NT2/D1 (cell line): Measurements from ENCODE around the gene LRRC8C.

Experiments used
- SUZ12 ChIP-seq: IDR thresholded peaks from 2 replicates; pipeline ENCODE4 v1.6.1; 2011; ENCODE audit not compliant: insufficient read length, insufficient read depth; ENCODE audit errors: extremely low read depth
- YY1 ChIP-seq: IDR thresholded peaks from 2 replicates; pipeline ENCODE4 v1.6.1; 2011; ENCODE audit not compliant: insufficient read length, insufficient read depth
- ZNF274 ChIP-seq: IDR thresholded peaks from 2 replicates; pipeline ENCODE4 v1.6.1; 2011; ENCODE audit warnings: mild to moderate bottlenecking, low read depth, low read length

GRCh38 chr1:89608319-89608983, 24.5 kb upstream of the LRRC8C start:
- TF ChIP-seq ZNF274 = no peak
- TF ChIP-seq SUZ12 = no peak
- TF ChIP-seq YY1 = no peak
